Breast epithelium (tissue), 3 donors: ENCODE data around the gene MCF2L2.

ENCODE experiments used
- CTCF ChIP-seq, 3 donors: fragments of 450-650 bp; IDR thresholded peaks; one replicate each; pipeline ENCODE4 v1.5.1; 2016 to 2017; ENCODE audit warnings: antibody characterized with exemption in 3 of 3, mild to moderate bottlenecking in 3 of 3, moderate library complexity in 3 of 3
- POLR2A ChIP-seq: fragments of 450-650 bp; IDR thresholded peaks from one replicate; pipeline ENCODE4 v1.6.1; 2016; ENCODE audit warnings: antibody characterized with exemption, mild to moderate bottlenecking, moderate library complexity
- POLR2AphosphoS5 ChIP-seq, 3 donors: sonication (generic); formaldehyde crosslinking; IDR thresholded peaks; one replicate each; pipeline ENCODE4 v1.6.1; 2017; ENCODE audit warnings: antibody characterized with exemption in 3 of 3

- TF ChIP-seq CTCF (IDR thresholded peaks at IDR 0.05) (no peak), POLR2A (no peak), POLR2AphosphoS5 (IDR thresholded peaks at IDR 0.05) (no peak)
These were observed 140.3 kb downstream of the MCF2L2 start for GRCh38 chr3:183288117-183288516.
